HG02981 (cell line): ENCODE results near the gene OR2T3.
"Not testable (repeated sequence)": the region's sequence is repeated elsewhere in the genome, so short reads cannot be mapped to it uniquely, and the experiment has no call there.

ENCODE experiments used
- ATAC-seq: cut with Tn5 transposase; IDR thresholded peaks from one replicate; pipeline ENCODE4 v1.9.1; 2021; ENCODE audit warnings: mild to moderate bottlenecking, moderate library complexity; ENCODE audit not compliant: unreplicated experiment

Gene OR2T3, protein sequence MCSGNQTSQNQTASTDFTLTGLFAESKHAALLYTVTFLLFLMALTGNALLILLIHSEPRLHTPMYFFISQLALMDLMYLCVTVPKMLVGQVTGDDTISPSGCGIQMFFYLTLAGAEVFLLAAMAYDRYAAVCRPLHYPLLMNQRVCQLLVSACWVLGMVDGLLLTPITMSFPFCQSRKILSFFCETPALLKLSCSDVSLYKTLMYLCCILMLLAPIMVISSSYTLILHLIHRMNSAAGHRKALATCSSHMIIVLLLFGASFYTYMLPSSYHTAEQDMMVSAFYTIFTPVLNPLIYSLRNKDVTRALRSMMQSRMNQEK

DNA sequence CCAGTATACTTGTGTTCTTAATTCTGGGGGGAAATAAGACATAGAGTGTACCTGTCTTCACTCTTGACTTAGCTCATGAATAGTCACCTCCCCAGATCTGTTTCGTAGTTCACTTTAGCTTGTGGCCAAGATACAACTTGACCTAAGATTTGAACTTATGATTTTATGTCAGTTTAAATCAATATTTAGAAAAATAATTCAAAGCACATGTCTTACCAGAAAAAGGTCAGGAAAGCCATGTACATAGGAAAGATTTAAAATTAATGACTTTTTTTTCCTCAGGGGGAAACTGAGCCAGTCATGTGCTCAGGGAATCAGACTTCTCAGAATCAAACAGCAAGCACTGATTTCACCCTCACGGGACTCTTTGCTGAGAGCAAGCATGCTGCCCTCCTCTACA, at the start of gene OR2T3:
OR2T3 (plus strand) TSS at position 301 of the 400 bp plus-strand sequence; CDS start at position 301, 0 bp downstream.
- ATAC-seq: not testable (repeated sequence)

DNA sequence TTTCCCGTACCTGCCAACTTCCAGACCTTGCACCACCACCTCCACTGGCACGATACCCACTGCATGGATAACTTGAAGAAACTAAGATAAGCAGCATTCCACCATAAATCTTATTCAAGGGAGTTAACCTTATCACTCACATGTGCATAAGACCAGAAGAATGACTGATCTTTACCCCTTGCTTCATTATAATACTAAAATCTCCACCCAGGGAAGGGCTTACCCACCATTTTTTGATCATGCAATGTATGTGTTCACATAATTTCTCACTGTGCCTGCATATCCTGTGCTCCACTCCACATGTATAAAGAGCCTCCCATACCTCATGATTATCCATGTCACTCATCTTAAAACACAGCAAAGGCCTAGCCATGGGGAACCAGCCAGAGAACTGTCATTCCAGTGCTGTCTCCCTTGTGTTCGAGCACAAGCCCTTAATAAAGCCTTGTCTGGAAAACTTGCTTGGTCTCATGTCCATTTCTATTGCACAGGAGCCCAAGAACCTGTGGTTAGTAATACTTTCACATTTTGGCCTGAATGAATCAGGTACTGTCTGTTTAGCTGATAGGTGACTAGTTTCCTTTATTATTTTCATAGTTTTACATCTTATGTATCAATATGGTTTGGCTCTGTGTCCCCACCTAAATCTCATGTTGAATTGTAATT, 45.5 kb upstream of the OR2T3 start:
- ATAC-seq: peak; percentile 59

DNA sequence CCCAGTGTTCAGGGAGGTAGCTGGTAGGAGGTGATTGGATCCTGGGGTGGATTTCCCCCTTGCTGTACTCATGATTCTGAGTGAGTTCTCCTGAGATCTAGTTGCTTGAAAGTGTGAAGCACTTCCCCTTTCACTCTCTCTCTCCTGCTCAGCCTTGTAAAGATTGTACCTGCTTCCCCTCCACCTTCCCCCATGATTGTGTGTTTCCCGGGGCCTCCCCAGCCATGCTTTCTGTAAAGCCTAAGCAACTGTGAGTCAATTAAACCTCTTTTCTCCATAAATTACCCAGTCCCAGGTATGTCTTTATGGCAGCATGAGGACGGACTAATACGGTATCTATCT, 45.0 kb upstream of the OR2T3 start:
- ATAC-seq: peak; percentile 94

GRCh38 chr1:248431683-248432082, 41.5 kb upstream of the OR2T3 start:
- not testable (repeated sequence) for ATAC-seq

DNA sequence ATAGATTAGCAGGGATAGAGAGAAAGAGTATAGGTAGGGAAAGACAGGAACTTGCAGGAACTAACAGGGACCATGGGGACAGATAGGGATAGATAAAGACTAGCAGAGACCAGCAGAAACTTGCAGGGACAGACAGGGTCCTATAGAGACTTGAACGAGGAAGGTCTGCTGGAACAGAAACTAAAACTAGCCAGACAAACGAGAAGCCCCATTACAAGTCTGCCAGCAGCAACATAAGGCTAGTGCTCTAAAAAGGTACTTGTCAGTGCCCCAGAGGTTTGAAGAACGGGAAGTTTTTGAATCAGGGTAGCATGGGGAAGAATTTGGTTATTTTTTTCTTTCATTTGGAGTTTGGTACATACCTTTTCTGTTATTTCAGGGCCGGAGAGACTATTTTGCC, 41.0 kb upstream of the OR2T3 start:
- ATAC-seq: not testable (repeated sequence)

- not testable (repeated sequence) for ATAC-seq
These were observed 39.2 kb upstream of the OR2T3 start for GRCh38 chr1:248433811-248434415.

DNA sequence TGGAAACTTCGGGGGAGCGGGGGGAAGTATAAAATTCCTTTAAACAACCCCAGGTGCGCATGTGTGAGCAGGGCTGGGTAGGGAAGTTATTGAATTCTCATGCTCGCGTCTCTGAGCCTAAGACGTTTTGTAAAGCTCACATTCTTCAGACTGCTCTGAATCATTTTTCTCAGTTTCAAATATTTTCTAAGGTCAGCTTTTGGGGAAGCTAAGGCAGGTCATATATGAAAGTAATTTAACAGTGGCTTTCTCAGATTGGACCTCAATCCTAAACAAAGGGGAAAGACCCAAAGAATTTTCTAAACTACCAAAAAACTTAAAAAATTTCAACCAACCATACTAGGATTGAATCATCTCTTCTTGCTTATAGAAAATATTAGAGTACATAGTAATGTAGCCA, 38.2 kb upstream of the OR2T3 start:
- ATAC-seq: not testable (repeated sequence)

- not testable (repeated sequence) for ATAC-seq
These were observed 36.8 kb upstream of the OR2T3 start for GRCh38 chr1:248436303-248436702.

GRCh38 chr1:248438668-248439067, 34.5 kb upstream of the OR2T3 start:
- ATAC-seq: not testable (repeated sequence)

DNA sequence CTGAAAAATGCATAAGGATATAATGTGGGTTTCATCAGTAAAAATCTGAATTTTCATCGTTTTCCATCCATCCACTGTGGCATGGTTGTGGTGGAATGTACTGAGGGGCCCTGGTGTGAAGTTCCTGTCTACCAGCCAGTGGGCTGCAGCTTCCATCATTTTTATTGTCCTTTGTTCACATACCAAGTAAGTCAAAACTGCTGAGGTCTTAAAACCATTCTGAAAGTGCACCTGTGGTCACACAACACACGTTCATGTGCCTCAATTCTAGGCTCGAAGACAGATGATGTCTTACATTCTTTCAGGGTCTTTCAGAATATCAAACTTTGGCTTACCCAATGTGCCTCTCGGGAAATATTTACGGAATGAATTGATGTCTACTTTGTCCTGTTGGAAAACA, 33.9 kb upstream of the OR2T3 start:
- not testable (repeated sequence) for ATAC-seq

DNA sequence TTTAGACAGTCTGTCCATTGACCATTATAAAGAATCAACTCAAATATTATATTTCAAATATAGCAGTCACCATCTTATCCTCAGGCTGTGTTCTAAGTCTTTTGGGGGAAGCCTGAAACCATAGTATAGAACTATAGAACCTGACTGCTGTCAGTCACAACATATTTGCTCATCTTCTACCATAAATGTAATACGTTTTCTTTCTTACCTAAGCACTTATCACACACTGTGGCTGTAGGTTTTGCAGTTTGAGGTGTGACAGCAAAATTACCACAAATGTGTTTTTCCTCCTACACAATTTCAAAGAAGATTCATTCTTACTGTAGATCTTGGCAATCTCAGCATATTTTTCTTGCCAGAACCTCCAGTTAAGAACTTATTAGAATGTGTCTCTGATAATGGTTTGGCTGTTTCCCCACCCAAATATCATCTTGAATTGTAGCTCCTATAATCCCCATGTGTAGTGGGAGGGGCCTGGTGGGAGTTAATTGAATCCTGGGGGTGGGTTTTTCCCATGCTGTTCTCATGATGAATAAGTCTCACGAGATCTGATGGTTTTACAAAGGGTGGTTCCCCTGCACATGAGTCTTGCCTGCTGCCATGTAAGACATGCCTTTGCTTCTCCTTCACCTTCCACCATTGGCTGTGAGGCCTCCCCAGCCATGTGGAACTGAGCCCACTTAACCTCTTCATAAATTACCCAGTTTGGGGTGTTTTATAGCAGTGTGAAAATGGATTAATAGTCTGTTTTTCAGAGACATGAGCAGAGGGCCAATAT, 30.5 kb upstream of the OR2T3 start:
- ATAC-seq: not testable (repeated sequence)

DNA sequence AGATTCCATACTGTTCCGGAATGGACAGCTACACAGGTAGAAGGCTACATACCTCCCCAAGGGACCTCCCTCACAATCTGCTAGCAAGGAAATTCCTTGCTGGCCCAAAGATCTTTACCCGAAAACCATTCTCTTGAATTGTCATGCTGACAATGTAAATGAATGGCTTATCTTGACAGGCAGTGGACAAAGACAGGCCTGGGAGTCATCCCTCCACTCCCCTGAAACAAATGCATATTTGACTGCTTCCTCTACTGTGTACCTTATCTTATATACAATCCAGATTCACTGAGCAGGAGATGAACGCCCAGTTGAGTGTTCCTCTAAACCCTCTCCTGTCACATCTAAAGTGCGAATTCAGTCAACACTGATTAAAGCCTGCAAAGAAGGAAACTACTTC, 28.5 kb upstream of the OR2T3 start:
- ATAC-seq: not testable (repeated sequence)

- not testable (repeated sequence) for ATAC-seq
These were observed 27.8 kb upstream of the OR2T3 start, which contains the start of gene OR2T2 for GRCh38 chr1:248445399-248445798. Gene OR2T2, plus strand, starts transcription at chr1:248445637. Its CDS starts 7,161 bp downstream, at chr1:248452798.

- ATAC-seq: peak; percentile 49
These were observed 24.6 kb upstream of the OR2T3 start for GRCh38 chr1:248448409-248449074.

- not testable (repeated sequence) for ATAC-seq
These were observed 23.2 kb upstream of the OR2T3 start for GRCh38 chr1:248449821-248450465.

DNA sequence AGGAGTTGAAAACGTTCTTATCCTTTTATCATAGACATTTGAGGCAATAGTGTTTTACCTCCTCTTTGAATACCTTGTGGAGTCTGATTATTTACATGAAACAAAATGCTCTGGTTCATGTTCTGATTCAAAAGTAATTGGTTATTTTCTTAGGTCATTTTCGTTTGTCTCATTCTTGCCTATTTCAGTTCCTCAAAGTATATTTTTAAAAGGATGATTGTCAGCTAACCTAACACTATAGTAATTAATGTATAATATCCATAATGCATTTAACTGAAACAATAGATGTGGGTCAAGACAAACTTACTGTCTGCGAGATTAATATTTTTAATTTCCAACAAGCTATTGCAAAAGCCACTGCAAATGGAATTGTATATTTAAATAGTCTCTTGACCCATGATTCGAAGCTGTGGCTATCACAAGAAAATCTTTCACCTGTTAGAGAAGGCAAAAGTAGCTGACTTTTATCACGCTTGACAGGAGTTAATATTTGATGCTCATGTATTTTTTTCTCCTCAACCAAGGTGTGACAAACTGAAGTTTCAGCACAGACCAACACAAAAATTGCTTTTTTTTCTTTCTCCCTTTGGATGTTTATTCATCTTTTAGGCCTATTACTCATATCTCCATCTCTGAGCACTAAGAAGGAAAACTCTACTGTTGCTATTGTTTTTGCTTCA, 22.5 kb upstream of the OR2T3 start:
- peak; percentile 59 for ATAC-seq

GRCh38 chr1:248453619-248454018, 19.5 kb upstream of the OR2T3 start:
- ATAC-seq: not testable (repeated sequence)

- ATAC-seq: not testable (repeated sequence)
These were observed 18.1 kb upstream of the OR2T3 start for GRCh38 chr1:248455045-248455444.

GRCh38 chr1:248456635-248457034, 16.5 kb upstream of the OR2T3 start:
- ATAC-seq: not testable (repeated sequence)
